HG03575 (cell line): ENCODE measurements around the gene MAP3K15.

Experiments
- ATAC-seq: cut with Tn5 transposase; IDR thresholded peaks from one replicate; pipeline ENCODE4 v1.9.1; 2021; ENCODE audit not compliant: unreplicated experiment, insufficient number of reproducible peaks, low FRiP score; ENCODE audit errors: extremely low read depth

Gene MAP3K15

DNA sequence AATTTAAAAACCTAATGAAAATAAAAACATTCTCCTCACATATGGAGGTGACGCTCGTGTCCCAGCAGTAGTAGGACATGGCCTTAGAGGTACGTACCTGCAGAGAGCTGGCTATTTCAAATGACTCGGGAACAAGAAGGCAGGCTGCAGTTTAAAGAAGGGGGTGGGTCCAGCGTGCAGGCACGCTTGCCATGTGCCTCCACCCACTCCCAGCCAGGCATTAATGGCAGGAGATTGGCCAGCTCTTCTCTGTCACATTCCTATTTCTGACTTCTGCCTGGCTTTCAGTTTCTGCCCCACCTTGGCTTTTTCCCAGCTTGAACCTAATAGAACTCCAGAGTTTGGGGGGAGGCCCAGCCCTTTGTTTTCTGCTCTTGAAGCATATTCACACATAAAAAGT lies 154.4 kb downstream of the MAP3K15 start:
- no peak for ATAC-seq

DNA sequence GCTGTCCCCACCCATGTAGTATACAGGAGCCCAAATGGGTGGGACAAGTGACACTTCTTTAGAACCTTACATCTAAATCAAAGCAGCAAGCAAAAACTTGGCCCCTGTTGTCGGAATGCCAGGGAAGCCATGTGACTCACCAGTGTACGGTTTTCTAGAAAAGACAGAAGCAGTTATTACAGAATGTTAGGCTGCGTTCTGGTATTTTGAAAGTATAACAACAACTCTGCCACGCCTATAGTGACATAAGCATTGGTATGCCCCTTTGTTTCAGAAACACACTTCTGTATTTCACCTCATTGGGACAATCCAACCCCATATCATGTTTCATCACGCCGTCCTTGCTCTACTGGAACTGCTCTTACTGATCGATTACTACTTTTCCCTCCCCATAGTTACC lies 156.8 kb downstream of the MAP3K15 start:
- ATAC-seq, result no peak

DNA sequence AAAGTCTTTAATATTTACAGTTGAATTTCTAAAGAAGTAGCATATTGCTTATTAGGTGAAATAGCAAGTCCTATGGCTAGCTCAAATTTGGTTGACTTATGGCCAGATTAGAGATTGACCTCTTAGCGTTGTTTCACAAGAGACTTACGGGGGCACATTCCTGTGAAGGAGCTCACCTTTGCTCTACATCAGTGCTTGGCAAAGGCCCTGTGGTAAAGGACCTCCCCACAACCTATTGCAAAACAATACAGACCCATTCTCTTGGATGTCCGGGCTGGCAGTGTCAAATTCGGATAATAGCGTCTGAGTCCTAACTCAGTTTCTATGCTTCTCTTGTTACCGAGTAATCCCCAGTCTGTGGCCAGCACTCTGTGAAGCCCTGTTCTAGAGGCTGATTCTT lies 160.7 kb downstream of the MAP3K15 start:
- ATAC-seq, result no peak

DNA sequence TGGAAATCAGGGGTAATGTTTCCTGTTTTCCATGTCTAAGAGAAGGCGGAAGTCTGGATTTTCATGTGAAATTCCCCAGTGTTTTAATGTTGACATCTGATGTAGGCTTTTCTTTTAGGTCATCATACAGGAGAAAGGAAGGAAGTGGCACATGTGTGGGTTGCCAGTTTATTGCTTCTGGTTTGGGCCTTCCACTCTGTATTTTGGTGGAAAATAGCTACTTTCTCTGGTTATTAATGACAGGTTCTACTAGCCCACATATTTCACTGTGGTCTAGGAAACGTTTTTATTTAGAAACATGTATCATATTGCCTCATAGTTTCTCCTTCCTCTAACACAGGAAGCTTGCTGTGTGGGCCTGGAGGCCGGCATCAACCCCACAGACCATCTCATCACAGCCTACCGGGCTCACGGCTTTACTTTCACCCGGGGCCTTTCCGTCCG lies 164.3 kb downstream of the MAP3K15 start:
- ATAC-seq, result peak; percentile 59

DNA sequence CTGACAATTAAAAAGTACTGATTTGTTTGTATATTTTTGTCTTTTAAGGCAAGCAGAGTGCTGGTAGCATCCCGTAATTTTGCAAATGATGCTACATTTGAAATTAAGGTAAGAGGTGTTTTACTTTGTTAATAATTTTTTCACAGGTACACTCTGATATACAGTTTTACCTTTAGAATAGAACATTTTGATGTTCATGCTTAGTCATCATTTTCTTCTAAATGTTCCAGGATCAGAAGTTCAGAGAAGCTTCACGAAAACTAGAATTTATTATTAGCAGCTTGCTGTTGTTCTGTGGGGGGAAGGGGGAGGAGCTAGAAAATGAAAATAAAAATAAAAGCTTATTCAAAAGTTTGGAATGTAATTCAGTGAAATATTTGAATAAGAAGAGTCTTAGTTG lies 166.0 kb downstream of the MAP3K15 start:
- no peak for ATAC-seq

DNA sequence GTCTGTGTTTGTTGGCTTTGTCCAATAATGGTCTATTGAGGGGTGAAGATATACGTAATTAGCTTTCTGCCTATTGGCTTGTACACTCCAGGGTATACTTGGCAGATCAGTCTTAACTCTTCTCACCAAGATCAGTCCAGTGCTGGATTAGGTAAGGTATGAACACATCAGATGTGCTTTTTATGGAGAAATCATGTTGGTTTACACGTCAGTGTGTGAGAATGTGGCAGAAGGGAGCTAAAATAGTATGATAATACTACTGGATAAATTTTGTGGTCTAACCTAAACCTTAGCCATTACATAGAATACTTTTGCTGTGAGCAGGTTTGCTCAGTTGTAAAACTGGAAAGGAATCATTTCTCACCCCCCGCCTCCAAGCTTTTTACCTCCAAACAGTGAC lies 167.4 kb downstream of the MAP3K15 start:
- ATAC-seq, result no peak

DNA sequence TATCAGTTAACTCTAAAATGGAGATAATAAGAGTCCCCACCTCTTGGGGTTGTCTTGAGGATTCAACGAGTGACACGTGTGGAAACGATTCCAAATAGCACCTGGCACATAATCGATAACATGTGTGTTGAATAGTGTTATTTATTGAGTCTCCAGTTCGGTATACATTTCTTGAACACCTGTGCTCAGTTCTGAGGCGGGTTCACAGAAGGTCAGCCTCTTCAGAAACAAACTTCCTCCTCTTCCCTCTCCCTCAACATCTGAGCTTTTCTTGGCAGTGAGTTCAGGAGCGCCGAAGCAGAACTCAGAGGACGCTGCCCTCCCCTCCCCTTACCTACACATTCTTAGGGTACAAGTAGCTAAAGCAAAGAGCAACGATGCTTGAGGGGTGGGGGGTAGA lies 170.6 kb downstream of the MAP3K15 start:
- ATAC-seq, result no peak

DNA sequence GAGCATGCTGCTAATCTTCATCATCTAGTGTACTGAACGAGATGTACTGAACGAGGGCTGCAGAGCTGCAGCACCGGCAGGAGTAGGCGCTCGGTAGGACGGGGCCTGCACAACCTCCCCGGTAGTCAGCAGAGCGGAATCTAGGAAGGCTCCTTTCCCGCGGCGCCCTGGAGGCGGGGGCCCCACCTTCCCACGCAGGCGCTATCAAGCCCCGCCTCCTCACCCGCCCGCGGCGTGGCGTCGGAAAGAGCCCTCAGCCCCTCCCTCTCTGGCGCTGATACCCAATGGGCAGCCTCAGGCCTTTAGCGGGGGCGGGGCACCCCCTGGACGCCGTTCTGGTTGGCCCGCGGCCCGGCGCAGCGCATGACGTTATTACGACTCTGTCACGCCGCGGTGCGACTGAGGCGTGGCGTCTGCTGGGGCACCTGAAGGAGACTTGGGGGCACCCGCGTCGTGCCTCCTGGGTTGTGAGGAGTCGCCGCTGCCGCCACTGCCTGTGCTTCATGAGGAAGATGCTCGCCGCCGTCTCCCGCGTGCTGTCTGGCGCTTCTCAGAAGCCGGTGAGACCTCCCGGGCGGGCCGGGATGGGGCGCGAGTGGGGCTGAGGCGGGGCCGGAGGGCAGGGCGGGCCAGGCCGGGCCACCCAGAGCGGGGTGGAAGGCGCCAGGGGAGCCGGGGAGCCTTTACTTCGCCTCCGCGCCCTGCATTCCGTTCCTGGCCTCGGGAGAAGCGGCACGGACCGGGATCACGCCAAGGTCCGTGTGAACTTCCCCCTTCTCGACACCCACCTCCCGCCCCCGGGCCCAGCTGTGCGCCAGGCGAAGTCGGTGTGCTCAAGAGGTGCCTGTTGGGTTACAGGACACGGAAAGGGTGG lies 171.5 kb downstream of the MAP3K15 start, which contains the start of gene PDHA1:
Gene PDHA1, plus strand, starts transcription at position 393 of the 874 bp plus-strand sequence. Its CDS starts 111 bp downstream, at position 504.
- ATAC-seq, result peak; percentile 73

DNA sequence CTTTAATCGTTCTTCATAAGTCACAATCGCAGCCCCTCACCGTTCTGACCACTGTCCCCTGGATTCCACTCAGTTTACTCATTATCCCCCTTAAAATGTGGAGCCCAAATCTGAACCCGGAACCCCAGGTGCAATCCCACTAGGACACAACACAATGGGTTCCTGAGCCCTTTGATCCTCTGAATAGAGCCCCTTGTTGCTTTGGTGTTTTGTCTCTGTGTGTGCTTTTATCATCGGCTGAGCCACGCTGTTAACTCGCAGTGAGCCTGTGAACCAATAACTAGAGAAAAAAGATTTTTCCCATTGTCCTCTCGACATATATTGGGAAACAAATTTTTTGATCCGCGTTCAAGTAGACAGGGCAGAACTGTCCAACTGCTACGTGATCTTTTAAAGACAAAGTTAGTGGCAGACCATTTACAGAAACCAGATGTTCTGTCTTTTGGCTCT lies 172.2 kb downstream of the MAP3K15 start:
- no peak for ATAC-seq

DNA sequence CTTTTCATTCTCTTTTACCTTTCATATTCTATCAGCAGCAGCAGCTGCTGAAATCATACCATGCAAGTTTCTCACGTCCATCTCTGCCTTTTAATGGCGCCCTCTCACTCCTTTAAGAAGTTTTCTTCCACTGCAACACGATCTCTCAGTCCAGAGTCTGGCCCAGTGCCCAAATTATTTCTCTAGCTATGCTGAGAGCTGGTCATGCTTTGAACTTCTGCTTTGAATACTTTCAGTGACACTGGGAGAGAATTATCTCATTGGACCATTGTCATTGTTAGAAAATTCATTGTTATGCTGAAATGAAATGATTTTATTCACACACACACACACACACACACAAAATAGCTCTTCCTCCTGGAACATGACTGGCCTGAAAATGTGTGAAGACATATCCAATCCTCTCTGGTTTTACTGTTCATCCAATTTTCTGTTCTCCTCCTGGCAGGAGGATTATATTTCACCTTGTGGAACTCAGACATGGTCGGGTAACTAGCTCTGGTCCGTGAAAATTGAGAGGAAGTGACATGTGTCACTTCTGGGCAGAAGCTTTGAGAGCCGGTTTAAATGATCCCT lies 172.9 kb downstream of the MAP3K15 start:
- no peak for ATAC-seq

DNA sequence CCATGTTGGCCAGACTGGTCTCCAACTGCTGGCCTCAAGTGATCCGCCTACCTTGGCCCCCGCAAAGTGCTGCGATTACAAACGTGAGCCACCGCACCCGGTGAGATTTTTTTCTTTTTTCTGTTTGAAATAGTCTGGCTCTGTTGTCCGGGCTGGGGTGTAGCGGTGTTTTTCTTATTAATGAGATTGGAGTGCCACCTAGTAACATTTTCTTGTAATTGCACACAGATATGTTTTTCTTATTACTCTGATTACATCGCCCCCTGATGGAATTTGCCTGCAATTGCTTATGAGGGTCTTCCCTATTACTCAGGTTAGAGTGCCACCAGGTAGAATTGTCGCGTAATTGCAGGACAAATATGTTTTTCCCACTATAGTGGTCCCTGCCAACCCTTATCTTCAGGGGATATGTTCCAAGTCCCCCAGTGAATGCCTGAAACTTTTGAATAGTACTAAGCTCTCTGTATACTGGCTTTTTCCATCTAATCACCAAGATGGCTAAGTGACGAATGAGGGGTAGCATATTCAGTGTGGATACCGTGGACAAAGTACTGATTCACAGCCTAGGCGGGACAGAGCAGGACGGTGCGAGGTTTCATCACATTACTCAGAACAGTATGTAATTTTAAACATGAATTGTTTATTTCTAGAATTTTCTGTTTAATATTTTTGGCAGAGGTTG lies 180.2 kb downstream of the MAP3K15 start:
- no peak for ATAC-seq

DNA sequence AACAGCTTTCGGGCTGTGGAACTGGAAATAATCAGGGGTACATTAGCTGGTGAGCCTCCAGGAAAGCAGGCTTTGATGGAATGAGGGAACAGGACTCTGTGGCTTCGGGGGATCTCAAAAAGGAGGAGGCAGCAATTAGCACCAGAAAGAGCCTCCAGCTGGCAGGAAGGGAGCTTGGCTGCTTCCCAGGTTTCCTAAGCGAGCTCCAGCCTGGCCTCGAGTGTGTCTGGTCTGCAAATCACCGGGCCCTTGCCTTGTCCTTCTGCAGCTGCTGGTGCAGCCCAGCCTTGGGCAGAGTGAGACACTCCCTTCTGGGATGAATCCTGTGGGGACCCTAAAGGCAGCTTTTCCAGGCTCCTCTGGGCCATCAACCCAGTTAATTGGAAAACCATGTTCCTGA lies 182.3 kb downstream of the MAP3K15 start:
- no peak for ATAC-seq

DNA sequence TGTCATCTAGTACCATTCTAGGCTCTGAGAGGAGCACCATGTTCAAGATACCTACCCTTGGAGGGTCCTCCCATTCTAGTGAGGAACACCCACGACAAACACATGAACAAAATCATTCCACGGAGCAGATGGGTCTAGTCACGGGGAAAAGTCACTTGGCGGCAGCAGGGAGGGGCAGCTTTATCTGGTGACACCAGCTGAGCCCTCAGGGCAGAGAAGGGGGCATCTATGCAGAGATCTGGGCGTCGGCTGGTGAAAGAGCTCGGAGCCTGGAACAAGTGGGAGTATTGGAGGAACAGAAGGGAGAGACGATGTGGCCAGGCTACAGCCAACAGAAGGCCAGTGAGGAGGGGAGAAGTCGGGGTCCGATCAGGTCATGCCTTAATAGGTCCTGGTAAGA lies 183.5 kb downstream of the MAP3K15 start:
- ATAC-seq, result no peak

DNA sequence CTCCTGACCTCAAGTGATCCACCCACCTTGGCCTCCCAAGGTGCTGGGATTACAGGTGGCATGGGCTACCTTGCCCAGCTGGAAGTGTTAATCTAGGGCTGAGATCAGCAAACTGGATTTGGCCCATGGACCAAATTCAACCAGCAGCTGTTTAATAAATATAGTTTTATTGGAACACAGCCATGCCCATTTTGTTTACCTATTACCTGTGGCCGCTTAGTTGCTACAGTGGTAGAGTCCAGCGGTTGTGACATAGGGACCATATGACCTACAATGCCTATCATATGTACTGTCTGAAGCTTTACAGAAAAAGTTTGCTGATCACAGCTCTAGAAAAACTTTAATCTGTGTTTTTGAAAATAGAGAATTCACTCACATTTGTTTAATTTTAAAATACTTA lies 188.7 kb downstream of the MAP3K15 start:
- no peak for ATAC-seq
